HG03103 (cell line): Measurements from ENCODE around the gene BPHL.
"Not testable (repeated sequence)": the region's sequence is repeated elsewhere in the genome, so short reads cannot be mapped to it uniquely, and the experiment has no call there.

Experiments used
- ATAC-seq: cut with Tn5 transposase; IDR thresholded peaks from one replicate; pipeline ENCODE4 v1.9.1; 2021; ENCODE audit warnings: low read depth; ENCODE audit not compliant: unreplicated experiment

Gene BPHL

GRCh38 chr6:3151691-3152090 lies 33.2 kb downstream of the BPHL start:
- ATAC-seq, result no peak

GRCh38 chr6:3152689-3153088 lies 34.2 kb downstream of the BPHL start:
- ATAC-seq, result no peak

- ATAC-seq, result not testable (repeated sequence)
These were observed 36.9 kb downstream of the BPHL start for GRCh38 chr6:3155416-3155815.

- not testable (repeated sequence) for ATAC-seq
These were observed 37.9 kb downstream of the BPHL start for GRCh38 chr6:3156184-3157130.

- peak; percentile 74 for ATAC-seq
These were observed 38.8 kb downstream of the BPHL start, which contains the start of gene TUBB2A for GRCh38 chr6:3157131-3157933. TUBB2A (minus strand) TSS chr6:3157544; CDS start chr6:3157463, 81 bp downstream.

- no peak for ATAC-seq
These were observed 41.6 kb downstream of the BPHL start for GRCh38 chr6:3159805-3160781.

GRCh38 chr6:3162067-3162497 lies 43.6 kb downstream of the BPHL start:
- no peak for ATAC-seq

GRCh38 chr6:3162565-3163247 lies 44.2 kb downstream of the BPHL start:
- ATAC-seq, result no peak

GRCh38 chr6:3163248-3163594 lies 44.7 kb downstream of the BPHL start:
- no peak for ATAC-seq

- ATAC-seq, result no peak
These were observed 45.9 kb downstream of the BPHL start for GRCh38 chr6:3164388-3164787.

GRCh38 chr6:3165631-3166534 lies 47.4 kb downstream of the BPHL start:
- no peak for ATAC-seq

- ATAC-seq, result not testable (repeated sequence)
These were observed 48.2 kb downstream of the BPHL start for GRCh38 chr6:3166535-3167225.

GRCh38 chr6:3168046-3168445 lies 49.5 kb downstream of the BPHL start:
- ATAC-seq, result not testable (repeated sequence)

GRCh38 chr6:3170676-3171075 lies 52.2 kb downstream of the BPHL start:
- ATAC-seq, result not testable (repeated sequence)

- ATAC-seq, result not testable (repeated sequence)
These were observed 53.0 kb downstream of the BPHL start for GRCh38 chr6:3171313-3172175.

- ATAC-seq, result not testable (repeated sequence)
These were observed 54.3 kb downstream of the BPHL start for GRCh38 chr6:3172789-3173188.

- not testable (repeated sequence) for ATAC-seq
These were observed 55.2 kb downstream of the BPHL start for GRCh38 chr6:3173636-3174089.
